HL-60 (cell line): ENCODE measurements around the gene MAP3K6.

Experiments
- DNase-seq, 2 experiments: peaks; one replicate each; pipeline ENCODE4 v3.0.0-alpha.2; 2010 to 2020; ENCODE audit warnings: low read depth in 1 of 2, low spot score in 1 of 2
- H3K27ac ChIP-seq: fragments of 250-450 bp; sonication (Bioruptor Pico); replicated peaks from 2 replicates; pipeline ENCODE4 v1.5.1; 2020; ENCODE audit warnings: mild to moderate bottlenecking, moderate library complexity
- H3K27me3 ChIP-seq: fragments of 250-450 bp; sonication (Bioruptor Pico); 2 replicates; pipeline ENCODE4 v1.5.1; 2021; ENCODE audit warnings: mild to moderate bottlenecking, moderate library complexity; ENCODE audit not compliant: insufficient read depth, poor library complexity, severe bottlenecking
- H3K4me3 ChIP-seq: replicated peaks from 2 replicates; pipeline ENCODE4 v1.5.1; 2011; ENCODE audit warnings: mild to moderate bottlenecking, control low read depth, low read length; ENCODE audit not compliant: insufficient read depth
- GABPA ChIP-seq: IDR thresholded peaks from 2 replicates; pipeline ENCODE4 v1.6.1; 2012; ENCODE audit warnings: low read depth
- POLR2AphosphoS5 ChIP-seq: IDR thresholded peaks from 2 replicates; pipeline ENCODE4 v1.6.1; 2012; ENCODE audit warnings: low read depth
- SPI1 ChIP-seq: IDR thresholded peaks from 2 replicates; pipeline ENCODE4 v1.6.1; 2012; ENCODE audit warnings: low read depth, mild to moderate bottlenecking, borderline replicate concordance
- TF ChIP-seq, protein P1 (sequence below): IDR thresholded peaks from 2 replicates; pipeline ENCODE4 v1.6.1; 2012; ENCODE audit warnings: low read depth; ENCODE audit not compliant: insufficient replicate concordance
- TF ChIP-seq, protein P2 (sequence below): IDR thresholded peaks from one replicate; pipeline ENCODE4 v1.5.1; 2011; ENCODE audit warnings: low read length, control low read depth, inconsistent platforms; ENCODE audit not compliant: insufficient read depth

The MAP3K6 gene

DNA sequence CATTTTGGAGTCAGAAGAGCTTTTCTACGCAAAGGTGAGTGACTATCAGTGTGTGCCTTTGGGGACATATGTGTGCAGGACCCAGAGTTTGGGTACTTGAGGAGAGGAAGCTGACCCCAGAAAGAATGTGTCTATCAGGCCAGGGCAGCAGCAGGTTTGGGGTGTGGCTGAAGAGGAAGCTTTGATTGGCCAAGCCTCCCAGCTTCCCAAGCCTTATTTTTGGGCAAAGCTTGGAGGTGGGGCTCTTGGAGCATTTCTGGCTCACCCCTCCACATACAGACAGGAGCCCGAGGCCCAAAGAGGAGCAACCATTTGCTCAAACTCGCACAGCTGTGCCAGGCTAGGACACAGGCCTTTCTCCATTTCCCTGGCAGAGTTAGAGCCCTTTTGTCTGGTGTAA lies 30.3 kb upstream of the MAP3K6 start:
- Histone ChIP-seq H3K27me3 (no peaks in the 10 kb centered on the region), H3K4me3 (no peak overlapping the region), H3K27ac (no peak overlapping the region)
- no peak for DNase-seq
- TF ChIP-seq, protein P1, sequence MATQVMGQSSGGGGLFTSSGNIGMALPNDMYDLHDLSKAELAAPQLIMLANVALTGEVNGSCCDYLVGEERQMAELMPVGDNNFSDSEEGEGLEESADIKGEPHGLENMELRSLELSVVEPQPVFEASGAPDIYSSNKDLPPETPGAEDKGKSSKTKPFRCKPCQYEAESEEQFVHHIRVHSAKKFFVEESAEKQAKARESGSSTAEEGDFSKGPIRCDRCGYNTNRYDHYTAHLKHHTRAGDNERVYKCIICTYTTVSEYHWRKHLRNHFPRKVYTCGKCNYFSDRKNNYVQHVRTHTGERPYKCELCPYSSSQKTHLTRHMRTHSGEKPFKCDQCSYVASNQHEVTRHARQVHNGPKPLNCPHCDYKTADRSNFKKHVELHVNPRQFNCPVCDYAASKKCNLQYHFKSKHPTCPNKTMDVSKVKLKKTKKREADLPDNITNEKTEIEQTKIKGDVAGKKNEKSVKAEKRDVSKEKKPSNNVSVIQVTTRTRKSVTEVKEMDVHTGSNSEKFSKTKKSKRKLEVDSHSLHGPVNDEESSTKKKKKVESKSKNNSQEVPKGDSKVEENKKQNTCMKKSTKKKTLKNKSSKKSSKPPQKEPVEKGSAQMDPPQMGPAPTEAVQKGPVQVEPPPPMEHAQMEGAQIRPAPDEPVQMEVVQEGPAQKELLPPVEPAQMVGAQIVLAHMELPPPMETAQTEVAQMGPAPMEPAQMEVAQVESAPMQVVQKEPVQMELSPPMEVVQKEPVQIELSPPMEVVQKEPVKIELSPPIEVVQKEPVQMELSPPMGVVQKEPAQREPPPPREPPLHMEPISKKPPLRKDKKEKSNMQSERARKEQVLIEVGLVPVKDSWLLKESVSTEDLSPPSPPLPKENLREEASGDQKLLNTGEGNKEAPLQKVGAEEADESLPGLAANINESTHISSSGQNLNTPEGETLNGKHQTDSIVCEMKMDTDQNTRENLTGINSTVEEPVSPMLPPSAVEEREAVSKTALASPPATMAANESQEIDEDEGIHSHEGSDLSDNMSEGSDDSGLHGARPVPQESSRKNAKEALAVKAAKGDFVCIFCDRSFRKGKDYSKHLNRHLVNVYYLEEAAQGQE: no peak
- TF ChIP-seq SPI1 (no peak), POLR2AphosphoS5 (no peak), GABPA (no peak)
- TF ChIP-seq, protein P2, sequence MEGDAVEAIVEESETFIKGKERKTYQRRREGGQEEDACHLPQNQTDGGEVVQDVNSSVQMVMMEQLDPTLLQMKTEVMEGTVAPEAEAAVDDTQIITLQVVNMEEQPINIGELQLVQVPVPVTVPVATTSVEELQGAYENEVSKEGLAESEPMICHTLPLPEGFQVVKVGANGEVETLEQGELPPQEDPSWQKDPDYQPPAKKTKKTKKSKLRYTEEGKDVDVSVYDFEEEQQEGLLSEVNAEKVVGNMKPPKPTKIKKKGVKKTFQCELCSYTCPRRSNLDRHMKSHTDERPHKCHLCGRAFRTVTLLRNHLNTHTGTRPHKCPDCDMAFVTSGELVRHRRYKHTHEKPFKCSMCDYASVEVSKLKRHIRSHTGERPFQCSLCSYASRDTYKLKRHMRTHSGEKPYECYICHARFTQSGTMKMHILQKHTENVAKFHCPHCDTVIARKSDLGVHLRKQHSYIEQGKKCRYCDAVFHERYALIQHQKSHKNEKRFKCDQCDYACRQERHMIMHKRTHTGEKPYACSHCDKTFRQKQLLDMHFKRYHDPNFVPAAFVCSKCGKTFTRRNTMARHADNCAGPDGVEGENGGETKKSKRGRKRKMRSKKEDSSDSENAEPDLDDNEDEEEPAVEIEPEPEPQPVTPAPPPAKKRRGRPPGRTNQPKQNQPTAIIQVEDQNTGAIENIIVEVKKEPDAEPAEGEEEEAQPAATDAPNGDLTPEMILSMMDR: no peak

DNA sequence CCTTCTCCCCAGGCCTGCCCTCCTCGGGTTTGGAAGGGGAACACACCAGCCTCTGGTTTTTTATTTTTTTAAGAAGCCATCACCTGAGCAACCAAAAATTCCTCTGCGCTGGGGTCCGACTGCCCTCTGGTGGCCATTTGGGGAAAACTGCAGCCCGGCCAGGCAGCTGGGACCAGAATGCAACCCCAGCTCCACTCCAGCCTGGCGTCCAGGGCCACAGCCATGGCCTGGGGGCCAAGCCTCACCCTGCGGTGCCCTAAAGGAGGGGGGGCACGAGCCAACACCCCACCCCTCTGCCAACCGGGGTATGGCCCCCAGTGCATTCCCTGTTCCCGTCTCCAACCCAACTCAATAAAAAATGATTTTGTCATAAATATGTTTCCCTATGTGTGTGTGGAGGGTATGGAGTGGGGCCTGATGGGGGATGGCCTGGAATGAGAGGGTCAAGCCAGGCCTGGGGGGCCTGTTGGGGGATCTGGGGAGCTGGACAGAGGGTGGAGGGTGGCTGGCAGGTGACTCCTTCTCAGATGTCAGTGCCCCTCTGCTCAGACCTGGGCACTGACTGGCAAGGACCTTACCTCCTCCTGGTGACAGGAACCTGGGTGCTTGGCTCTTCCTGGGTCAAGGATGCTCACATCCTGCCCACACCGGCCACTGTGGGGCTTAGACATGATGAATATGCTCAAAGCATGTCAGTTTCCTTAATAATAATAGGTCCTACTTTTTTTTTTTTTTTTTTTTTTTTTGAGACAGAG lies 28.9 kb upstream of the MAP3K6 start:
- TF ChIP-seq, protein P2: peak; percentile 64
- TF ChIP-seq SPI1 (no peak), POLR2AphosphoS5 (no peak)
- no peak overlapping the region for H3K27ac ChIP-seq
- peak; percentile 50 to 77 for DNase-seq
- no peaks in the 10 kb centered on the region for H3K27me3 ChIP-seq
- no peak overlapping the region for H3K4me3 ChIP-seq

DNA sequence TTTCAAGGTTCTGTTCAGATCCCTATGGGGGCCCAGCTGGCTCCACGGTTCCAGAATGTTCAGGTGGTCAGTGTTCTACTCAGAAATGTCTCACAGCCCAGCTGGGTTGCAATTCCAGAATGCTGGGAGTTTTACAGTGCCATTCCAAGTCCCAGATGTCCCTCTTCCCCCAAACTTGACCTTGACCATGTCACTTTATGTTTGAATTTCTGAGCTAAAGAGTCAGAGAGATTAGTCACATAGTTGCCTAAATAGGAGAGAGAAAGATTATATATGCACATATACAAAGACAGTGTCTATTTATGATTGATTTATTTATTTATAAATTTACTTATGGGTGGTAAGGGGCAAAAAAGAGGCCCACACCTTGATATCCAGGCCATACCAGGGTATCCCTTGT lies 28.2 kb upstream of the MAP3K6 start:
- Histone ChIP-seq H3K27me3 (no peaks in the 10 kb centered on the region), H3K4me3 (no peak overlapping the region), H3K27ac (no peak overlapping the region)
- TF ChIP-seq POLR2AphosphoS5 (no peak), SPI1 (no peak), GABPA (no peak)
- TF ChIP-seq, protein P1: no peak
- TF ChIP-seq, protein P2: no peak
- no peak for DNase-seq

DNA sequence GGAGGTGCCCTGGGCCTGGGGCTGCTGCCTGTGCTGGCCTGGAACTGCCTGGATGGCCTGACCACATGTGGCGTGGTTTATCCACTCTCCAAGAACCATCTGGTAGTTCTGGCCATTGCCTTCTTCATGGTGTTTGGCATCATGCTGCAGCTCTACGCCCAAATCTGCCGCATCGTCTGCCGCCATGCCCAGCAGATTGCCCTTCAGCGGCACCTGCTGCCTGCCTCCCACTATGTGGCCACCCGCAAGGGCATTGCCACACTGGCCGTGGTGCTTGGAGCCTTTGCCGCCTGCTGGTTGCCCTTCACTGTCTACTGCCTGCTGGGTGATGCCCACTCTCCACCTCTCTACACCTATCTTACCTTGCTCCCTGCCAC lies 27.5 kb upstream of the MAP3K6 start:
- DNase-seq: no peak

More for the DNA sequence above, 27.5 kb upstream of the MAP3K6 start:
- no peak for TF ChIP-seq SPI1
- TF ChIP-seq, protein P1: no peak
- no peak overlapping the region for H3K27ac ChIP-seq
- H3K4me3 ChIP-seq: no peak overlapping the region
- H3K27me3 ChIP-seq: no peaks in the 10 kb centered on the region
